Measurements from ENCODE around the gene CPNE4.

The CPNE4 gene

DNA sequence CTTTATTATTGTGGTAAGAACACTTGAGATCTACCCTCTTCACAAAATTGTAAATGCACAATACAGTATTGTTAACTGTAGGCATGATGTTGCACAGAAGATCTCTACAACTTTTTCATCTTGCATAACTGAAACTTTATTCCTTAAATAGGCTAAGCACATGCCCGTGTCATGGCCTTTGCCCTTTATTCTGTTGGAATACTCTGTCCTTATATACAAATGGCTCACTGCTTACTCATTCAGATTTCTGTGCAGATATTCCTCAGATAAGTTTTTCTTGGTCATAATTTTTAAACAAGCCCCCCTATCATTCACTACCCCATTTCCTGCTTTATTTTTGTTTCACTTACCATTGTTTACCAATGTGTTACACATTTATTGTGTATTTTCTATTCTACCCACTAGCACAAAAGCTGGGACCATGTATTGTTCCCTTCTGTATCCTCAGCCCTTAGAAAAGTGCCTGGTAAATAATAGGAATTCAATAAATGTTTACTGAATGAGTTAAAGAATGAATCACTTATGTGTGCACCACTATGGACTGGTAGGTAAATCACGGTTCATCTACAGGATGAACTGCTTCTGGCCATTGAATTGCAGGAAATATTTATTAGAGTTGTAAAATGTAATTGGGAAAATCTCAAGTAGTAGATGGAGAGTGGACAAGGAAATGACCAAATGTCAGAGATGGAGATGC is 151.0 kb downstream of the CPNE4 start:
- no peak for DNase-seq (ENCODE audit: low read depth in 2 of 2, low spot score in 1 of 2)

DNA sequence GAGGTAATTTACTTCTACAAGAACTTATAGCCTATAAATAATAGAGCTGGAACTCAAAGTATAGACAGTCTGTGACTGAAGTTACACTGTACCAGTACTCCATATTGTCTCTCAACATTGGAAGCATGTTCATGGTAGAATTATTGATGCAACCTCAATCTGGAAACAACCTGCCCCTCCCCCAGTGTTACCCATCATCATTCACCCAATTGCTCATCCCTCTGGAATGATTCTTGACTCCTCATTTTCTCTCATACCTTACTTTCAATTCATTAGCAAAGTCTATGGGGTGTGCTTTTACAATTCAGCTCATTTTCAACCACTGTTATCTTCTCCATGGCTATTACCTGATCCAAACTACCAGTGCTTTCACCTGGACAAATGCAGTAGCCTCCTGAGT is 151.7 kb downstream of the CPNE4 start:
- no peak for DNase-seq (ENCODE audit: low read depth in 2 of 2, low spot score in 1 of 2)

DNA sequence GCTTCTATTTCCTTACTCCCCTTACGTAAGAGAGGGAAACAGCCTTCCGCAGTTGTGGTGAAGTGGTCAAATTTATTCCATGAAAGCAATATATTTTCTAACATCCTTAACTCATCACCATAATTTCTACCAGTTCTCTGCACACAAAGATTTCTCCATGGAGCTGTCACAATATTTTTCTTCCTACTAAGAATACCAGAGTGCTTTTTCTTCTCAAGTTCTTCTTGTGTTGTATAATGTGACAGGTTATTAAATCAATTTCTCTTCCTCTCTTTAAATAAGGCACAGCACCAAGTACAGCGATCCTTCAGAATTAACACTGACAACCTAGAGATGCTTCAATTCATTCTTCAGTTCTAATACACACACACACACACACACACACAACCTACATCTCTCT is 153.0 kb downstream of the CPNE4 start:
- DNase-seq (ENCODE audit: low read depth in 2 of 2, low spot score in 1 of 2) = no peak

DNA sequence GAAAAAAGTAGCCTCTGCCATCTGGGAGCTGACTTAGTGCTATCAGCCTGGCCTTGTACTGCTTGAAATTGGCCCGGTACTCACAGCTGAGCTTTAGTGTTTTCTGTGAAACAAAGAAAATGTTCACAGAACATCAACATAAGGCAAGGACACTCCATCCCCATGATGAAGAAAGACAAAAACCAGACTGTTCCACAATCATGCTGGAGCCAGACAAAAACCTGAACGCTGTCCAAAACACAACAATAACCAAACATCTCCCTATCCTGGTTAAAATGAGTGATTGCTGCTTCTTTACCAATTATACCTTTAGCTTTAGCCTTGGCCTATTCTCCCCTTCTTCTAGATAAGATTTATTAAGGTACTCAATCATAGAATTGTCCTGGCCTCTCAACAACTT is 153.9 kb downstream of the CPNE4 start:
- DNase-seq (ENCODE audit: low read depth in 2 of 2, low spot score in 1 of 2) = no peak

DNA sequence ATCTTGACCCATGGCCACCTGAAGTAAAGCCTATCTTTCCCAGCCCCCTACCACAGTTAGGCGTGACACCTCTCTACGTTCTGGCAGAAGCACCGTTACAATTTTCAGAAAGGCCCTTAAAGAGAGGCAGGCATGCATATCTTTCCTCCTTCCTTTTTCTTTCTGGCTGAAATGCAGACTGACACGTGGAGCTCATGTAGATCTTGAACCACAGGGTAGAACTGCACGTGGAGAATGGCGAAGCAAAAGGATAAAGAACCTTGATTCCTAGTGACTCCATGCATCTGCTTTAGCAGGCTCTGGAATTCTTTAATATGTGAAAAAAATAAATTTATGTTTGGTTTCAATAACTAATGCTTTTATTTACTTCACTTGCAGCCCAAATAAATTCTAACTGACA is 166.6 kb downstream of the CPNE4 start:
- DNase-seq (ENCODE audit: low read depth in 2 of 2, low spot score in 1 of 2) = no peak

DNA sequence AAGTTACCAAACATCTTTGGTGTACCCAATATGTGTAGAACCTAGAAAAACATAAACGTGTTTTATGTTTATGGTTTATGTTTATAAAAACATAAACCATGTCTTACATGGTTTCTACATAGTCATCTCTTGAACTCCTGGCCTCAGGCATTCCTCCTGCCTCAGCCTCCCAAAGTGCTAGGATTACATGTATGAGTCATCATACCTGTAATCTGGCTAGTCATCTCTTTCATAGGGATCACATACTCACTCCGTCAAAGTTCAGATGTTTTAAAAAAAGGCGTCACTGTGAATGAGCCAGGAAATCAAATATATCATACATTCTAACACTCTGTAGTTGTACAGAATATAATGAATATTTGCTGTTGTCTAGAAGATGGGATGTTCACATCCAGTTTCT is 178.6 kb downstream of the CPNE4 start:
- no peak for DNase-seq (ENCODE audit: low read depth in 2 of 2, low spot score in 1 of 2)

DNA sequence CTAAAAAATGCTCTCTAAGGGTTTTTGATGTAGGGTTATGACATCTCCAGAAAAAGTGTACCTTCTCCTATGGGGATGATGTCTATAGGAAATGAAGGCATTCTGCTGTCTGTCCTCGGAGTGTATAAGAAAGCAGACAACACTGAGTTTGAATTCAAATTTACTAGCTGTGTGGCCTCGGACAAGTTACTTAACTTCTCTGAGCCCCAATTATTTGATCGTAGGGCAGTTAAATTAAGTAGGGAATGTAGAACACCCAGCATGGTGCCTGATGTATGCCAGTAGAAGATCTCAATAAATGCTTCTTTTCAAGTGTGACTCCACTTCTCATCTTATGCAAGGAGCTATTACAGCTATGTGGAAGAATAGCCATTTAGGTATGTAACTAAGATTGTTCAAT is 184.6 kb downstream of the CPNE4 start:
- no peak for DNase-seq (ENCODE audit: low read depth in 2 of 2, low spot score in 1 of 2)

DNA sequence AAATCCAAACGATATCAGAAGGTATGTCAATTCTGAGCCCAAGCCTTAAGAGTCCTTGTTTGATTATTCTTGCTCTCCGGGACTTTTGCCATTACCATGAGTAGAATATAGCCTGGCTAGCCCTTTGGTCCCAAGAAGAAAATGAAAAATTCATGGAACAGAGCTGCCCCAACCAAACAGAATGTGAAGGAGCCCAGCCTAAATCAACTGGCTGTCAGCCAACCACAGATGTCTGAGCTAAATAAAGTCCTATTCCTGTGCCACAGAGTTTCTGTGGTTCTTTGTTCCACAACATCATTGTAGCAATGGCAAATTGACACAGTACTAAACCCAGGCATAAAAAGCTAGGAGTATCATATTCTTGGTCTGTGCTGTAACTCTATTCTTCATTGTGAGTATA is 185.2 kb downstream of the CPNE4 start:
- DNase-seq (ENCODE audit: low read depth in 2 of 2, low spot score in 1 of 2) = no peak

DNA sequence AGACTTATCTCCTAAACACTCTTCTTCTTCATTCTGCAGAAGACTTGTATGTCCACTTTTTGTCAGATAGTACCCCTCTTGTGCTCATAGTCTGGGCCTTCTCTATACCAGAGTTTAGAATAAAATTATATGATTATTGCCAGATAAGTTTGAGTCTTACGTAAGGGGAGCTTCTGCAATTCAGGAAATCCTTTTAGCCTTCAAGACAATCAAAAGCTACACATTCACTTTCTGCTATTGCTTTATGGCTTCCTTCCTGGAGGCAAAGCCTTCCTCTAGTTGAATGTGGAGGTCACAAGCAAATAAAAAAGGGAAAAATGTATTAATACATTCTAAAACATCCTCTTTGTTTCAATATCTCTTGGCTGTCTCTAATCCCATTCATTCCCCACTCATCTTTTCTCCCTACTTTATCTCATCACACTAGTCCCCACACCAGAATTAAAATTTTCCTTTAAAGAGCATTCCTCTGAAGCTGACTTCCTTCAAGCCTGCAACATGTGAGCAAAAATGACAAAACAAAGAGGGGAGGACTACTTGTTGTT is 186.8 kb downstream of the CPNE4 start:
- DNase-seq (ENCODE audit: low read depth in 2 of 2, low spot score in 1 of 2) = no peak

DNA sequence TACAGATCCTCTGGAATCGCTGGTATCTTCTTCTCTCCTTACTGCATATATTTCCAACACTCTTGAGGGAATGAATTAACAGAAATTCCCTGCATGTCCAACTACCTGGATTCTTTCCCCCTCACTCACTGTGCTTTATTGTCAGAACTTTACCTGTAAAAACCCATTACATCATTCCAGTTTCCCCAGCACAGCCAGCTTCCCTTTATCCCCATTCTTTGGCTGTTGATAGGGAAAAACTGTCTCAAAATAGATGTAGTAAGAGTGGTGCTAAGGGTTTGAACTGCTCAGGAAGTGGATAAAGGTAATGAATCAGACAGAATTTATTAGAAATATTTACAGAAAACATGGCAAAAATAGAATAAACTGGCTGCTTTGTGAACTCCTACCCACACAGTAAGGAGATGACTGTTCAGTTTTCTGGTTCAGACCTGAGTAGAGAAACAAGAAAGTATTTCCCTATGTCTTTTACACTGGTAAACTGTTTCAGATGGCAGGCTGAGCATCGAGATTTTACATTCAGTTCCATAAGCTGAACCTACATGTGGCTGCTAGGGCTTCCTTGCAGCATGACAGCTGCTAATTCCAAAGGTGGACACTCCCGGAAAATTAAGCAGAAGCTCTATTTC is 188.4 kb downstream of the CPNE4 start:
- no peak for DNase-seq (ENCODE audit: low read depth in 2 of 2, low spot score in 1 of 2)

DNA sequence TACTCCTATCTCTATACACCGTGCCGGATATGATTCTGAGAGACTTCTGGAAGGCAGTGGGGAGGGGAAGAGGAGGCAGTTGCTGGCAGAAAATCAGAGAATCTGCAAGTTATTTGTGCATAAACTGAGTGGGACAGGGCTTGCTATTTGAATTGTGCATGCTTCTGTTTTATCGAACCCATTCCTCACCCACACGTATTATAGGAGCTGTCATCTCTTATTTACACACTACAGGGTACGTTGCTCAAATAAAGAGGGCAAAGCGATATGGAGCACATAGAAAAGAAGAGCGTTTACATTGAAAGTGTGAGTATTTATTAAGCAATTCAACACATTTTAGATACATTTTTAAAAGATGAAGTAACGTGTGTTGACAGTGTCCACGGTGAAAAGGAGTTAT is 191.6 kb downstream of the CPNE4 start:
- DNase-seq (ENCODE audit: low read depth in 2 of 2, low spot score in 1 of 2) = no peak

DNA sequence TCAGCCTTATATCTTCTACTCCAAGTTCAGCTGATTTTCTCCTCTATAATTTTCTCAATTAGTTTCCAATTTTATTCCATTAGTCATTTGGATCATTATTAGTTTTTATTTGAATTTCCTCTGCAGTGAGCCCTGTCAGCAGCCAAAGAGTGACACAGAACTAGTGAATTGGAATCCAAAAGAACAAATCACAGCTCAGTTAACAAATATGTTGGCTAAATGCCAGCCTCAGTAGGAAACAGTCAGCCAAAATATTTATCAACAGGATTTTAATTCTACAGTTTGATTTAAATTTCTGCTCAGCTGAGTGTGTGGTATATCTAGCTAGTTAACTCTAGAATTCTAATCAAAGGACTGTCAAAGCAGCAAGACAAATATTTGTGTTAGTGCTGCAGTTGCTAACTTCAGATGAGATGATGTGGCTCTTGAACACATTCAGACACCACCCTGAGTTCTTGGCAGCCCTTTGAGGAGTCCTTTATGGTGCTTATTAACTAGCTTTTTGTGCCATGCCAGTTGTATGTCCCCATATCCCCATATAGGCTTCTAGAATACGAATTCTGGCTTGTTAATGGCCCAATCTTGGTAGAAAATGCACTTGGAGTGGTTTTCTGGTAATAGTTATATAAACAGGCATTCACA is 194.5 kb downstream of the CPNE4 start:
- DNase-seq (ENCODE audit: low read depth in 2 of 2, low spot score in 1 of 2) = no peak

DNA sequence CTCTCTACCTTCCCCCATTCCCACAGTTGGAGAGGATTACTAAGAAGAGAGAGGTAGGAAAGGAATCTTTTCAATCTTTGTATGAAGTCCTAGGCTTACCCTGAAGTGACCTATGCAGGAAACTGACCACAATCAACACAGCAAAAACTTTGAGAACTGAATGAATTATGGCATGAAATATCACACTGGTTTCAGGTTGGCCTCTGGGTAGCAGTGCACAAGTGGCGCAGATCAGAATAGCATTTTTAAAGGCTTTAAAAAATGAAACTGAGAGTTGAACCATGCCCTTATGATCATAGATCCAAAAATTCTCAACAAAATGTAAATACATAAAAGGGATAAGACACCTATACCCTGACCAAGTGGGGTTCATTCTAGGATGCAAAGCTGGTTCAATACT is 198.9 kb downstream of the CPNE4 start:
- no peak for DNase-seq (ENCODE audit: low read depth in 2 of 2, low spot score in 1 of 2)

DNA sequence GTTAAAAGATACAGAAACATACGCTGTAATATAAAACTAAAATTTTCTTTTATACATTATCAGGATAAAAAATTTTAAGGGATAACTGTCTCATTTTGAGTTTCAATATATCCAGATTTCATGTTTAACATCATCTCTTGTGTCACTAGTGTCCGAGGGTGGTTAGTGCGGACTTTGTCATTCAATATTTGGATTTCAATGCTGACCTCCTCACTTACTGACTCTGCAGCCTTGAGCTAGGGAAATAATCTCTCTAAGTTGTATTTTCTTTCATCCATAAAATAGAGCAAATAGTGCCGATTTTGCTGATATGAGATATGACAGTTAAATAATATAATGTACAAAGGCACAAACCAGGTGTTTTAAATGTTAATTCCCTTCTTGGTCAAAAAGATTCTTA is 203.2 kb downstream of the CPNE4 start:
- no peak for DNase-seq (ENCODE audit: low read depth in 2 of 2, low spot score in 1 of 2)

DNA sequence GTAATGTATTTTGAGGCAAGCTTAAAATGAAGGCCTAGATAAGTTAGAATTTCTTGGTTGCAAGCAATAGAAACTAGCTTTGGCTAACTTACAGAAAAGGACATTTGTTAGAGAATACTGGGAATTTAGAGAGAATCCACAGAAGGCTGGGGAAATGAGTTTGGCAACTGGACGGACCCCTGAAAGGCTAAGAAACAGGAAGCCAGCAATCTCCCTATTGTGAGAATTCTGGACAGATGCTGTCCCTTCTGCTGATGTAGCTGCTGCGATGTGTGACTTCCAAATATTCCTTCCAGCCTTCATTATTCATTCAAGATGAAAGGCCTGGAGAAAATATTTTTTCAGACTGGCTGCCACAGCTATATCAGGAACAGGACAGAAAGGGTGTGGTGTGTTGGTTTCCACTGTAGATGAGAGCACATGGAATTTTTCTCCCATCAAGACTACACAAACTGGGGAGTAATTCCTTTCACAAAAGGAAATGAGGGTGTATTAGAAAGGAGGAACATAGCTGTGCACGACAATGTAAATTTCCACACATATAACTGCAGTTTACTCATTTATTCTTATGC is 213.5 kb downstream of the CPNE4 start:
- no peak for DNase-seq (ENCODE audit: low read depth in 2 of 2, low spot score in 1 of 2)

DNA sequence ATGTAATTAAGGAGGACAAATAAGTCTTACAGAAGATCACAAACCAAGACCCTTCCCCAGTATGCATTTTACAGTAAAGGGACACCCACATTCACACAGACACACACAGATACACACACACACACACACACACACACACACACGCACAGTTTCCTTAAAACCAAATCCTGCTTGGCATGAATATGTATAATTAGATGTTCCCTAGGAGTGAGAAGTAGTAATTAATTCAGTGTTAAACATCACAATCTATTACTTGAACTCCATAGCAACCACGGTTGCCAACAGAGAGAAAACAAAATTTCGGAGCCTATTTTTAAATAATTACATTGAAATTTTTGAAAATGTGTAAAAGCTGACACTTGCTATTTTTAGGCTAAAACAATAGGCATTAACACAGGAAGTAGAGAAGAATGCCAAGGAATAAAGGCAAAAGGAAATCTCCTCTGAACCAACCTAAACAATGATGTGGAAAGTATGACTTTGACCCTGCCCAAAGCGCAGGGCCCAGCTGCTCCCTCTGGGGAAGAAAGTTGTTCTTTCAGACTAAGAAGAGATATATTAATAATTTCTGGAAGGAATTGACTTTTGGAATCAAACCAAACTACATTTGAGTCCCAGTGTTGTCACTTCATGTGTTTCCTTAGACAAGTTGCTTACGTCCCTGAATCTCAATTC is 215.3 kb downstream of the CPNE4 start:
- DNase-seq (ENCODE audit: low read depth in 2 of 2, low spot score in 1 of 2) = no peak

DNA sequence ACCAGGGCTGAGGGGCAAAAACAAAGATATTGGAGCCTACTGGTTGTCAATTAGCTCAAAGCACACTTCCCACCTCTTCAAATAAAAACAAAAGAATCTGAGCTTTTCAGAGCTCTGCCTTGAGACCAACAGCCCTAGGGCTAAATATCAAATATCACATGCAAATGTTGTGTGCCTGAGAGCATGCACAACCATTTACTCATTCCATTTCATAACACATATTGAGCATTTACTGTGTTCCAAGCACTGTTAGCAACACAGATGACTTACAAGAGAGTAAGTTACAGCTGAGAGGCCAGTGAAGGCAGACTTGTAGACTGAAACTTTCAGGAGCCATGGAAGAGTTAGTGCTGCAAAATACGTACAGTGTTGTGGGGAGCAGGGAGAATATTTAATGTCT is 222.4 kb downstream of the CPNE4 start:
- no peak for DNase-seq (ENCODE audit: low read depth in 2 of 2, low spot score in 1 of 2)

DNA sequence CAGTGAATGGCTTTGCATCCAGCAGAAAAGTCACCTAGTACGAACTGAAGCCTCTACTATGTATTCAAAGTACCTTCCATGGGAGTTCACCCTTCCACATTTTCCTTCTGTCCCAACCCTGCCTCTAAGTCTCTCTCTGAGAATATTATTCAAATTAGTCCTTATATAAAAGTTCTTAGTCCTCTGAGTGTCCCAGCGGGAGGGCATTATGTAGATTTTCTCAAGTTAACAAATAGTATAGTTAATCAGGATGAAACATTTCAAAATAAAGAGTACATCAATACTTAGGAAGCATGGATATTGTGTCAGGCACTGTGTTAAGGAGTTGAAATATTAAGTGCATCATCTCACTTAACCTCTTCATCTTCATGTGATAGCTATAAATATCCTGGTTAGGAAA is 223.3 kb downstream of the CPNE4 start:
- no peak for DNase-seq (ENCODE audit: low read depth in 2 of 2, low spot score in 1 of 2)

DNA sequence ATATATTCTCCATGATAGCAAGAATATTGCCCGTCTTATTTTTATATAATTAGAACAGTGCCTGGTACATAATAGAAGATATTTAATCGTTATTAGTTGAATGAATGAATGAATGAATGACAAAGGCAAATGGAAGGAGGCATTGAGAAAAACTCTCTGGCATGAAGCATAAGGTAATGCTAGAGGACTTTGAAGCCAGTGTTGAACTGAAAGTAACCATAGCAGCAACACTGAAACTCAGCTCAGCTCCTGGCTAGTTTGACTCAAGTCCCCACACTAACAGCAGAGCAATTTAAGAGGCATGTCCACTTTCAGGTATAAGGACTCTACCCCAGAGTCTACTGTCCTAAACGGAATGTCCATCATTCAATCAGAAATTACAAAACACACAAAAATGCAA is 227.0 kb downstream of the CPNE4 start:
- DNase-seq (ENCODE audit: low read depth in 2 of 2, low spot score in 1 of 2) = no peak

DNA sequence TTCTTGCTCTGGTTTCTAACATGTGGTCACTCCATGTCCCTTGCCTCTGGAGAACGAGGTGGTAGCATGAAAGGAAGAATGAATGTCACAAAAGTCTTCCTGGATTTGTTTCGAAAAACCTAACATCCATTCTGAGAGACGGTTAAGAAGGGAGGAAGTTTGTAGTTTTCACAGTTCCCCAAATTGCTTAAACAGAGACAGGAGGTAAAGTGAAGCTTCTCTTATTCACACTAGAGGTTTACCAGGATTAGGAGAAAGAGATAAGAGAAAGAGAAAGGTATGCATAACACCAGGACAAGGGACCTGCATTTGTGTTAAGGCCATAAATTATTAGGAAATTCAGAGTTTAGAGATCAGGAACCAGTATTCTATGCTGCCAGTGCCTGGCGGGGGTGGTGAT is 228.1 kb downstream of the CPNE4 start:
- DNase-seq (ENCODE audit: low read depth in 2 of 2, low spot score in 1 of 2) = no peak

DNA sequence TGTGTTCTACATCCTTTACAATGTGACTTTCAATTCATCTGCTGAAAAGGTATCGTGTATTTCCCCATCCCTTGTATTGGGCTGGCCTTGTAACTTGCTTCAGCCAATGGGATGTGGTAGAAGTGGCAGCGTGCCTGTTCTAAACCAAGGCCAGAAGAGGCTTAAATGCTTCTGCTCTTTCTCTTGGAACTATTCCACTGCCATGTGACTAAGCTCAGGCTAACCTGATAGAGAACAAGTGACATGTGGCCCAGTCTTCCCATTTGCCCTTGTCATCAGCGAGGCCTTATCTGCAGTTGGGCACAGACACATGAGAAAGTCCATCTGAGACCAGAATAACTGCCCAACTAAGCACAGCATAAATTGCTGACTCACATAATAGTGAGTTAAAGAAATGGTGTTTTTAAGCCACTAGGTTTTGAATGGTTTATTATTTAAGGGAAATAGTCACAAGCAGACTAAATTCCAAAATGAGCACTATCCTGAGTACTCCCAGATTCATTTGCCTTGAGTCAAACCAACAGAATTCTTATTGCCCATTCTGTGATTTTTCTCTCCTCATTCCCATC is 230.2 kb downstream of the CPNE4 start:
- DNase-seq (ENCODE audit: low read depth in 2 of 2, low spot score in 1 of 2) = no peak

Measured in stimulated activated CD8-positive, alpha-beta memory T cell treated with anti-CD3 and anti-CD28 coated beads, Interleukin-4, amount 100 ng/mL, for 4 hours (primary cell).